VCaP (cell line): ENCODE measurements around the gene ABHD8.

Source experiments
- H3K27ac ChIP-seq: fragments of 450-650 bp; 2 replicates; pipeline ENCODE4 v1.5.1; 2017
- CTCF ChIP-seq: fragments of 450-650 bp; conservative IDR thresholded peaks from 2 replicates; pipeline ENCODE4 v1.5.1; 2017; ENCODE audit warnings: mild to moderate bottlenecking, moderate library complexity

ABHD8 gene

GRCh38 chr19:17331045-17331558 lies 27.9 kb upstream of the ABHD8 start:
- H3K27ac ChIP-seq = no peak overlapping the region
- no peak for TF ChIP-seq CTCF

- H3K27ac ChIP-seq = no peak overlapping the region
- TF ChIP-seq CTCF = no peak
Measured at GRCh38 chr19:17330262-17331044, 27.2 kb upstream of the ABHD8 start.

GRCh38 chr19:17329366-17330261 lies 26.4 kb upstream of the ABHD8 start:
- no peak for TF ChIP-seq CTCF
- H3K27ac ChIP-seq = peak overlapping the region; percentile 93; the same call in 1 of the 2 replicates

- H3K27ac ChIP-seq = peak overlapping the region; percentile 93
- TF ChIP-seq CTCF = no peak
Measured at GRCh38 chr19:17328517-17329365, 25.5 kb upstream of the ABHD8 start.

- TF ChIP-seq CTCF = peak; percentile 83
- peak overlapping the region; percentile 93 for H3K27ac ChIP-seq
Measured at GRCh38 chr19:17327654-17328516, 24.7 kb upstream of the ABHD8 start.

GRCh38 chr19:17327068-17327653 lies 23.9 kb upstream of the ABHD8 start:
- H3K27ac ChIP-seq = peak overlapping the region; percentile 93
- no peak for TF ChIP-seq CTCF
